Right atrium auricular region (tissue), 2 donors: ENCODE data around the gene TRPM5. TPM values are rescaled to one million over a fixed set of nuclear protein-coding genes. Genes with fewer than 3 reads are reported as not detected.
A peak's percentile ranks its signal among the peaks of the same experiment; 100 is the strongest.

Experiments used
- DNase-seq: peaks from one replicate; pipeline ENCODE4 v3.0.0-alpha.2; 2019; ENCODE audit warnings: low spot score
- H3K27ac ChIP-seq, 2 donors: fragments of 200-600 bp; sonication (generic); 1 replicate in 1 of 2; 2 replicates in 1 of 2; pipeline ENCODE4 v1.5.1; 2016 to 2019
- H3K27me3 ChIP-seq, 2 donors: fragments of 200-600 bp; sonication (generic); one replicate each; pipeline versions ENCODE4 v1.5.1 to v1.6.0; 2017 to 2019
- H3K36me3 ChIP-seq: fragments of 200-600 bp; sonication (generic); one replicate; pipeline ENCODE4 v1.5.1; 2016
- H3K4me1 ChIP-seq, 2 donors: fragments of 200-600 bp; sonication (generic); one replicate each; pipeline versions ENCODE4 v1.5.1 to v1.6.0; 2017 to 2019
- H3K4me3 ChIP-seq, 2 donors: fragments of 200-600 bp; sonication (generic); 1 replicate in 1 of 2; 2 replicates in 1 of 2; pipeline ENCODE4 v1.5.1; 2017 to 2019; ENCODE audit warnings: mild to moderate bottlenecking in 1 of 2, moderate library complexity in 1 of 2
- H3K9me3 ChIP-seq, 2 donors: fragments of 200-600 bp; sonication (generic); one replicate each; pipeline ENCODE4 v1.5.1; 2019
- total RNA-seq, 2 donors: library from RNA; depleted of rRNA; stranded (reverse); fragments of >200 nt; gene quantifications; one replicate each; pipeline ENCODE4 v1.1.0, GENCODE V29; 2016
- TF ChIP-seq, protein P1 (sequence below), 2 donors: fragments of 200-600 bp; sonication (generic); IDR thresholded peaks; one replicate each; pipeline ENCODE4 v1.5.1; 2019; ENCODE audit warnings: antibody characterized with exemption in 2 of 2

The TRPM5 gene
- total RNA-seq, 2 donors from 2014 or later, result not detected

DNA sequence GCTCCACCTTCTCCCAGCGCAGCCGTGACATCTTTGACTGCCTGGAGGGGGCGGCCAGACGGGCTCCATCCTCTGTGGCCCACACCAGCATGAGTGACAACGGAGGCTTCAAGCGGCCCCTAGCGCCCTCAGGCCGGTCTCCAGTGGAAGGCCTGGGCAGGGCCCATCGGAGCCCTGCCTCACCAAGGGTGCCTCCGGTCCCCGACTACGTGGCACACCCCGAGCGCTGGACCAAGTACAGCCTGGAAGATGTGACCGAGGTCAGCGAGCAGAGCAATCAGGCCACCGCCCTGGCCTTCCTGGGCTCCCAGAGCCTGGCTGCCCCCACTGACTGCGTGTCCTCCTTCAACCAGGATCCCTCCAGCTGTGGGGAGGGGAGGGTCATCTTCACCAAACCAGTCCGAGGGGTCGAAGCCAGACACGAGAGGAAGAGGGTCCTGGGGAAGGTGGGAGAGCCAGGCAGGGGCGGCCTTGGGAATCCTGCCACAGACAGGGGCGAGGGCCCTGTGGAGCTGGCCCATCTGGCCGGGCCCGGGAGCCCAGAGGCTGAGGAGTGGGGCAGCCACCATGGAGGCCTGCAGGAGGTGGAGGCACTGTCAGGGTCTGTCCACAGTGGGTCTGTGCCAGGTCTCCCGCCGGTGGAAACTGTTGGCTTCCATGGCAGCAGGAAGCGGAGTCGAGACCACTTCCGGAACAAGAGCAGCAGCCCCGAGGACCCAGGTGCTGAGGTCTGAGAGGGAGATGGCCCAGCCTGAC, 41.2 kb downstream of the TRPM5 start:
- peaks cover 0 to 27% of the 10 kb centered on the region in 2 donors for H3K4me1 ChIP-seq
- no peak for DNase-seq
- H3K36me3 ChIP-seq, result peaks cover 27% of the 10 kb centered on the region
- H3K27me3 ChIP-seq, result no peaks in the 10 kb centered on the region
- H3K9me3 ChIP-seq, result no peaks in the 10 kb centered on the region
- no peak overlapping the region for H3K4me3 ChIP-seq
- H3K27ac ChIP-seq, result no peak overlapping the region
- TF ChIP-seq, protein P1, sequence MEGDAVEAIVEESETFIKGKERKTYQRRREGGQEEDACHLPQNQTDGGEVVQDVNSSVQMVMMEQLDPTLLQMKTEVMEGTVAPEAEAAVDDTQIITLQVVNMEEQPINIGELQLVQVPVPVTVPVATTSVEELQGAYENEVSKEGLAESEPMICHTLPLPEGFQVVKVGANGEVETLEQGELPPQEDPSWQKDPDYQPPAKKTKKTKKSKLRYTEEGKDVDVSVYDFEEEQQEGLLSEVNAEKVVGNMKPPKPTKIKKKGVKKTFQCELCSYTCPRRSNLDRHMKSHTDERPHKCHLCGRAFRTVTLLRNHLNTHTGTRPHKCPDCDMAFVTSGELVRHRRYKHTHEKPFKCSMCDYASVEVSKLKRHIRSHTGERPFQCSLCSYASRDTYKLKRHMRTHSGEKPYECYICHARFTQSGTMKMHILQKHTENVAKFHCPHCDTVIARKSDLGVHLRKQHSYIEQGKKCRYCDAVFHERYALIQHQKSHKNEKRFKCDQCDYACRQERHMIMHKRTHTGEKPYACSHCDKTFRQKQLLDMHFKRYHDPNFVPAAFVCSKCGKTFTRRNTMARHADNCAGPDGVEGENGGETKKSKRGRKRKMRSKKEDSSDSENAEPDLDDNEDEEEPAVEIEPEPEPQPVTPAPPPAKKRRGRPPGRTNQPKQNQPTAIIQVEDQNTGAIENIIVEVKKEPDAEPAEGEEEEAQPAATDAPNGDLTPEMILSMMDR (IDR thresholded peaks at IDR 0.05), result no peak

DNA sequence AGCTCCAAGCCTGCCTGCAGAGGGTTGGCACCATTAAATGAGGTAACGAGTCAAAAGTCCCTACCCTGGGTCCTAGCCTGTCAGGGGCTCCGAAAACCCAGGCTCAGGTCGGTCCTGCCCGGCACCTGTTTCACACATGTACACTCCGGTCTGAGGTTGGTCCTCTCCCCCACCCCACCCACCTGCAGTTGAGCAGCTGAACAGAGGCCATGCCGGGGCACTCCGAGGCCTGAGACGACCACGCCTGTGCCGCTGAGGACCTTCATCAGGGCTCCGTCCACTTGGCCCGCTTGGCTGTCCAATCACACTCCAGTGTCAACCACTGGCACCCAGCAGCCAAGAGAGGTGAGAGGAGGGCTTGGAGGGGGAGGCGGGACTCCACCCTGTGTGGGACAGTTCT, 42.2 kb downstream of the TRPM5 start:
- H3K9me3 ChIP-seq, result no peaks in the 10 kb centered on the region
- H3K27me3 ChIP-seq, result no peaks in the 10 kb centered on the region
- no peak for DNase-seq
- H3K36me3 ChIP-seq, result peaks cover 37% of the 10 kb centered on the region
- peaks cover 0 to 27% of the 10 kb centered on the region in 2 donors for H3K4me1 ChIP-seq
- no peak overlapping the region for H3K27ac ChIP-seq
- H3K4me3 ChIP-seq, result peak overlapping the region in 1 of 2 donors; percentile 81
- TF ChIP-seq, protein P1 (IDR thresholded peaks at IDR 0.05), result no peak

DNA sequence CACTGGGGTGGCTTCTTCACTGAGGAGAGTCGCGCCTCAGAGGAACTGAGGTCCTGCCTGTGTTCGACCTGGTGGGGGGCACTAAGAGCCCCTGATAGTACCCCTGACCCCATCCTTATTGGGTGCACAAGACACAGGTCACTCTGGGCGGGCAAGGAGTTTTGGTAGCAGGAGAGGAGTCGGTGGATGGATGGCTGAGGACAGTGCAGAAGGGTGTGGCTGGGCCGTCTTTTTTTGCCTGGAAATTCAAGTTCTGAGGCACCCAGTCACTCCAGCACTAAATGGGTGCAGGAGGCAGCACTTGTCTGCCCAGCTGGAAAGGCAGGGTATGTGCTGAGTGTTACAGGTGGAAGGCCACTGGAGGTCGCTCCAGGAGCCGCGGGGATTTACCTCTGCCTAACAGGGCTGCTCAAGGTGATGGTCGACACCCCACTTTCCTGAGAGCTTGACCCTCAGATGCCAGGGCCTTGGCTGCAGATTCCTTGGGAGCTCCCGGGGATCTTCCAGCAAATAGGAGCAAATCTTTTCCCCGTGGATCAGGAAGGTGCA, 42.8 kb downstream of the TRPM5 start:
- H3K27ac ChIP-seq, result peak overlapping the region; percentile 85 to 89
- no peaks in the 10 kb centered on the region for H3K9me3 ChIP-seq
- peaks cover 0 to 27% of the 10 kb centered on the region in 2 donors for H3K4me1 ChIP-seq
- TF ChIP-seq, protein P1 (IDR thresholded peaks at IDR 0.05), result no peak
- peak overlapping the region; percentile 66 to 81 for H3K4me3 ChIP-seq
- no peaks in the 10 kb centered on the region for H3K27me3 ChIP-seq
- DNase-seq, result no peak
- H3K36me3 ChIP-seq, result peaks cover 43% of the 10 kb centered on the region

DNA sequence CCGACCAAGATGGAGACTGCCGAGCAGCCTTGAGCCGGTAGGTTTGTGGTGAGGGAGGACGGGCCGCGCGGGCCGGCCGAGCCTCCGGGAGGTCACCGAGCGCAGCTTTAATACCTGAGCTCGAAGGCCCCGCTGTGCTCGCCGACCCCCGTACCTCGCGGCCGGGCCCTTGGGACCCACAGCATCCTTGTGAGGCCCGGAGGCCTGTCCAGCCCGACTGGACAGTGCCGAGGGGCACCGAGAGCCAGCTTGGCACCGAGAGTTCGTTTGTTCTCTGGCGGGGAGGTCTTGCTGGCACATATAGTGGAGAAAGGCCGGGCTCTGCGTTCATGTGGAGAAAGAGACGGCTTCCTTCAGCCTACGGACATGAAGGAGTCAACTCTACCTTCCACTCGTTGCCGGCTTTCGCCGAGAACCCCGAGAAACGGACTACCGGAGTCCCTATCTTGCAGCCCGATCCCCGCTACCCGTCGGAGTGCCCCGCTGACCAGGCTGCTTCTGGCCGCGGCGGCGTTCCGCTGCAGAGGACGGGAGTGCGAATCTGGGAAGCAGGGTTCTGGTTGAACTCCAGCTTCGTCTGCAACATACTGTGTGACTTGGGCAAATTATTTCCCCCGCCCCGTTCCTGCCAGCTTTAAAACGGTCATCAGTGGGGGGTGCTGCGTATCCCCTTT, 43.4 kb downstream of the TRPM5 start:
- no peak for DNase-seq
- peaks cover 0 to 27% of the 10 kb centered on the region in 2 donors for H3K4me1 ChIP-seq
- H3K27me3 ChIP-seq, result no peaks in the 10 kb centered on the region
- H3K9me3 ChIP-seq, result no peaks in the 10 kb centered on the region
- peak overlapping the region; percentile 85 to 89 for H3K27ac ChIP-seq
- TF ChIP-seq, protein P1 (IDR thresholded peaks at IDR 0.05), result no peak
- peak overlapping the region; percentile 66 to 81 for H3K4me3 ChIP-seq
- peaks cover 49% of the 10 kb centered on the region for H3K36me3 ChIP-seq

DNA sequence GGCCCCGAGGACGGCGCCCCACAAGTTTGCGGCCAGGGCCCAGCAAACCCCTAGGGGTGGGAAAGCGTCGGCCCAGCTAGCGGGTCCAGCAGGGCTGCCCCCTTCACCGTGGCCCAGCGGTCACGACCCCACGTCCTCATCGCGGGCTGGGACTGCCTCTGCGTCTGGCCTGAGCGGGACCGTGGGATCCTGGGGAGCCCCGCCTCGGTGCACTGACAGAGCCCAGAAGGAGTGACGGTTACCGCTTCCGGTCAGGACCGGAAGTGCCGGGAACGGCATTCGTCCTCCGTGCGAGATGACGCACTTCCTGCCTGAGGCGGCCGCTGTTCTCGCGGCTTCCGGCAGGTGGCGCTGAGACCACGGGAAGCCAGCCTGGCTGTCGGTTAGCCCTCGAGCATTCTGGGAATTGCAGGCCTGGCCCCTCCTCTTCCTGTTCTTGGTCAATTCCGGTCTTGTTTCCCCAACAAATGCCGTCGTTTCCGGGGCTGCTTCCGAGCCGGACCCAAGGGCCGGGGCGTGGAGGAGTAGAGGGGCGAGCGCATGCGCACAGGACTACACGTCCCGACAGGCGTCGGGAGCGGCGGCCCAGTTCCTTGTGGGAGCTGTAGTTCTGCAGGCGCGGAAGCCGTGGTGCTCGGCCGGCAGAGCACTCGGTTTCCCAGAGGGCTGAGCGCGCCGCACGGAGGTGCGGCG, 44.1 kb downstream of the TRPM5 start, which contains the start of gene TSSC4:
TSSC4 (plus strand) TSS at position 682 of the 693 bp plus-strand sequence. CDS start 1,884 bp downstream, outside the sequence.
- H3K4me1 ChIP-seq, result peaks cover 0 to 27% of the 10 kb centered on the region in 2 donors
- peak within 1 kb of the TSS; percentile 95 for H3K27ac ChIP-seq
- TF ChIP-seq, protein P1 (IDR thresholded peaks at IDR 0.05), result peak; percentile 81 to 97
- H3K36me3 ChIP-seq, result peaks cover 56% of the 10 kb centered on the region
- no peaks in the 10 kb centered on the region for H3K9me3 ChIP-seq
- H3K4me3 ChIP-seq, result peak within 1 kb of the TSS; percentile 66 to 81
- no peaks in the 10 kb centered on the region for H3K27me3 ChIP-seq
- DNase-seq, result peak; percentile 100
